Eye (tissue), 1 donor: ENCODE results near the gene TAF11L5.
"Not testable (repeated sequence)": the region's sequence is repeated elsewhere in the genome, so short reads cannot be mapped to it uniquely, and the experiment has no call there.

Experiments
- DNase-seq: peaks from one replicate; pipeline ENCODE4 v3.0.0-alpha.2; 2015

The TAF11L5 gene

DNA sequence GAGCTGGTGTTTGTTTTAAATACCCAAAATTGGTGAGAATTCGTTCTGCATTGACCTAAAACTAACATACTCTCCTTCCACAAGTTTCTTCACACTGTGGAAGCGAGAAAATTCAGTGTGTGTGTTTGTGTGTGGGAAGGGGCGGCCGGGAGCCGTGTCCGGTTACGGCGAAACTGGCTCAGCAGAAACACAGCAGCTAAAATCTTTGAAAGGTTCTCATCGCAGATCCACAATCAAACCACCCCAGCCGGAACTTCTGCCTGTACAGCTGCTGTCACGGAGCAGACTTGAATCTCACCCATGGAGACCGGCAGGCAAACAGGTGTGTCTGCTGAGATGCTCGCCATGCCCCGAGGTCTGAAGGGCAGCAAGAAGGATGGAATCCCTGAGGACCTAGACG, at the start of gene TAF11L5:
TAF11L5 (plus strand) TSS at position 301 of the 400 bp plus-strand sequence.
- DNase-seq = not testable (repeated sequence)

DNA sequence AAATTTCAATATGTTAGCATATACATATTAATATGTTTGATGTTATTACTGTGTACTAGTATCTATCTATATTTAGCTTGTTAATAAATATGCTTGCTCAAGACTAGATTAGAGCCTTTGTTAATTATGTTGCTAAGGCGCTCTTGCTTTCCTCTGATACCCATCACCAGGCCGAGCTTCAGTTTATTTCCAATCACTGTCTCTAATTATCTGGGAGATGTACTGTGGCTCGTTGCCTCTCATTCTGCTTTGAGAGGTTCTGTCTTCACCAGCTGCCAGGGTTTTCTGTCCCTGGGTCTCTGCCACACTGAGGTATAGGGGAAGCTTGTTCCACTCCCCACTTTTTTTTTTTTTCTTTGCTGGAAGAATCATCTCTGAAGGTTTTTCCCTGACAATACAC, 48.0 kb upstream of the TAF11L5 start:
- DNase-seq = no peak

- DNase-seq = peak; percentile 62
Measured at GRCh38 chr5:17477573-17478265, 47.3 kb upstream of the TAF11L5 start.

DNA sequence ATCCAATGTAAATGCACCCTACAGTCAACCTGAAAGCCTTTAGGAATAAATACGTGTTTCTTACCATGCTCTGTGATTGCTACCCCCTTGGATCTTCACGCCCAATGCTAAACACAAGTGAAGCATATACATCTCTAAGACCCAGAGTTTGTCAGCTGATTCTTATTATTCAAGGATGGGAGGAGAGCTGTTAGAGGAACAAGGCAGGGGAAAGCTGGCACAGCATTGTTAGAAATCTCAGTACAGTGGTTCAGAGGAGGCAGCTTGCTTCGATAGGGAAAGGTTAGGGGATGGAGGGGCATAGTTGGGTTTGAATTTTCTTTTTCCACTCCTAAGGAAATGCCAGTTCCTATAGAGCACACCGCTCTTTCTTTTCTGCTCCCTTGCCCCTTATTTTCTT, 43.7 kb upstream of the TAF11L5 start:
- peak; percentile 55 for DNase-seq

GRCh38 chr5:17482790-17483189, 42.2 kb upstream of the TAF11L5 start:
- DNase-seq = no peak

GRCh38 chr5:17486464-17487173, 38.4 kb upstream of the TAF11L5 start:
- DNase-seq = not testable (repeated sequence)

DNA sequence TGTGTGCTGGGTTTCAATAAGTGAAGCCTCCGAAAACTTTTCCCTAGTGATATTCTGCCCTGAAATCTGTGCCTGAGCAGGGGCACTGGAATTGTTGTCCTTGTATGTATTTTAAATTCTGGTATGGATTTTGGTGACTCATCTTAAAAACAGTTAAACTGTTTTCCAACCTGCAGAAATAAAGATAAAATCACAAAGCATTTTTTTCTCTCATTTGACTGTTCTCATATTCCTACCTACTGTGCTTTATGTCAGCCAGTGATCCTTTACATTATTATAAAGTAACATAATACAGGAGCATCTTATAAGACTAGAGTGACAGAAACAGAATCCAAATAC, 37.9 kb upstream of the TAF11L5 start:
- DNase-seq = no peak

GRCh38 chr5:17491257-17491656, 33.8 kb upstream of the TAF11L5 start:
- DNase-seq = not testable (repeated sequence)

- DNase-seq = no peak
Measured at GRCh38 chr5:17492770-17493169, 32.3 kb upstream of the TAF11L5 start.

DNA sequence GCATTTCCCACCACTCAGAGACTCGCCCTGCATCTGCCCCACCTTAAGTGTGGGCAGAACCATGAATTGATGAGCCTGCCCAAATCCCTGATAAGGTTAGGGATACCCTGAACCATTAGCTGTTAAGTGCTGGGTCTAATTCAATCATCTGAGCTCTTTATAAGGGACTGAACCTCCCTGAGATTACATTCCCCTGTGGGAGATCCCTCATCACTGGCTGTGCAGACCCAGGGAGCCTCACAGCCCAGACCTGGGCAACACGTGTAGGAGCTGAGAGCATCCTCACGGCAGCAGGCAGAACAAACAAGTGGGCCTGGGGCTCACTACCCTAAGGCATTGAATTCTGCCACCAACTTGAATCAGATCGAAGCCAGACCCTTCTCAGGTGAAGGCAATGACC, 27.6 kb upstream of the TAF11L5 start:
- DNase-seq = no peak

DNA sequence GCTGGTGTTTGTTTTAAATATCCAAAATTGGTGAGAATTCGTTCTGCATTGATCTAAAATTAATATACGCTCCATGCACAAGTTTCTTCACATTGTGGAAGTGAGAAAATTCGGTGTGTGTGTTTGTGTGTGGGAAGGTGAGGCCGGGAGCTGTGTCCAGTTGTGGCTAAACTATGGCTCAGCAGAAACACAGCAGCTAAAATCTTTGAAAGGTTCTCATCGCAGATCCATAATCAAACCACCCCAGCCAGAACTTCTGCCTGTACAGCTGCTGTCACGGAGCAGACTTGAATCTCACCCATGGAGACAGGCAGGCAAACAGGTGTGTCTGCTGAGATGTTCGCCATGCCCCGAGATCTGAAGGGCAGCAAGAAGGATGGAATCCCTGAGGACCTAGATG, 27.1 kb upstream of the TAF11L5 start, which contains the start of gene TAF11L2:
TAF11L2 (plus strand) TSS at position 301 of the 400 bp plus-strand sequence.
- not testable (repeated sequence) for DNase-seq

GRCh38 chr5:17511775-17512325, 13.2 kb upstream of the TAF11L5 start:
- no peak for DNase-seq

DNA sequence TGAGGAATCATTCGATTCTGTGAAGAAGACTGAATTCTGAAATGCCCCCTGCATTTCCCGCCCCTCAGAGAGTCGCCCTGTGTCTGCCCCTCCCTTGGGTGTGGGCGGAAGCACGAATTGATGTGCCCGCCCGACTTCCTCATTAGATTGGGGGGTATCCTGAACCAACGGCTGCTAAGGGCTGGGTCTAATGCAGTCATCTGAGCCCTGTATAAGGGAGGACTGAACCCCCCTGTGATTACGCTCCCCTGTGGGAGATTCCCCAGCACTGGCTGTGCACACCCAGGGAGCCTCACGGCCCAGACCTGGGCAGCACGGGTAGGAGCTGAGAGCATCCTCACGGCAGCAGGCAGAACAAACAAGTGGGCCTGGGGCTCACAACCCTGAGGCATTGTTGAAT, 7.5 kb upstream of the TAF11L5 start:
- DNase-seq = not testable (repeated sequence)

- DNase-seq = not testable (repeated sequence)
Measured at GRCh38 chr5:17518067-17518466, 7.0 kb upstream of the TAF11L5 start, which contains the start of gene TAF11L3. TAF11L3 (plus strand) TSS chr5:17518367.

DNA sequence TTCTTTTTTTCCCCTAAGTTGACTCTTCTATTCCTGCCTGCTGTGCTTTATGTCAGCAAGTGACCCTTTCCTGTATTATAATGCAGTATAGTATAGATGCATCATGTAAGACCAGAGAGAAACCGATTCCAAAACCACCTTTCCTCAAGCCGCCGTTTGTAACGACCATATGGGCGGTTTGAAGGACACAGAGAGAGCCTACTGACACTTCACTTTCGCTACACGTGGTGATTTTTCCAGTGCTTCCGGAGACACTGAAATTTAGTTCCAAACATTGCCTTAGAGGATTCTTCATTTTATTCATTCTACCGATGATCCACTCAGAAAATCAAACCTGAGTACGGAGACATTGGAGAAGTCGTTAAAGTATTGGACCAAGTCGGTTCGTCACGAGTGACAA, 5.5 kb upstream of the TAF11L5 start:
- not testable (repeated sequence) for DNase-seq

- DNase-seq = not testable (repeated sequence)
Measured at GRCh38 chr5:17521501-17521900, 3.5 kb upstream of the TAF11L5 start, which contains the start of gene TAF11L4. TAF11L4 (plus strand) TSS chr5:17521801.

GRCh38 chr5:17526504-17526903, 1.5 kb downstream of the TAF11L5 start:
- DNase-seq = not testable (repeated sequence)

- DNase-seq = not testable (repeated sequence)
Measured at GRCh38 chr5:17528369-17528768, 3.3 kb downstream of the TAF11L5 start, which contains the start of gene TAF11L6. TAF11L6 (plus strand) TSS chr5:17528669.
